ENCODE measurements around the gene SPAG4. TPM values are rescaled to one million over a fixed set of nuclear protein-coding genes. Genes with fewer than 3 reads are reported as not detected.

SPAG4 gene
- polyA plus RNA-seq, 1 experiment: 11.4 TPM

DNA sequence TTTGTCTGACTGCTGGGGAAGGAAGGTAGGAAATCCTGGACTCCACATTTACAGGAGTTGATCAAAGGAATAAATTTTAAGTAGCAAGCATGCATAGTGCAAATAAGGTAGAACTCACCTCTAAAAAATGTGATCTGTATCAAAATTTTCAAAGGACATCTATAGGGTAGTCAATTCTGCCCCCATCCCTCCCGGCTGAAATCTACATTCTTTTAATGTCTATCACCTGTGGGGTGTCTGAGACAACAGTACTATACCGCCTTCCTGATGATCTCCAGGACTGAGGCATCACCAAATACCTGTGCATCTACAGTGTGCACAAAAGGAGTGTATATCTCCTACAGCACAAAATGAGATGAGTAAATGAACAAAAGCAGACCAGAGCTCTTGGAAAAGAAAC is 29.2 kb downstream of the SPAG4 start:
- peaks cover 3% of the 10 kb centered on the region; the same call in 1 of the 2 replicates for H3K36me3 ChIP-seq (ENCODE audit: control insufficient read depth, insufficient read depth, low read length)
- ChIA-PET CTCF (interaction anchor here (1.1 kb wide), 1 partner anchor 26 kb away, joined by 3 read pairs; no protein-coding TSS in a partner anchor), POLR2A (interaction anchor here (0.6 kb wide), 1 partner anchor 17 kb away, joined by 3 read pairs; no protein-coding TSS in a partner anchor)
- no peaks in the 10 kb centered on the region for H3K27me3 ChIP-seq (ENCODE audit: control insufficient read depth, insufficient read depth, low read length)
- H3K4me3 ChIP-seq (ENCODE audit: low read depth, low read length): no peak overlapping the region
- no peak for DNase-seq (ENCODE audit: low read depth)
- no peak for TF ChIP-seq CTCF (IDR thresholded peaks at IDR 0.05; ENCODE audit: insufficient read depth, low read depth, low read length)

DNA sequence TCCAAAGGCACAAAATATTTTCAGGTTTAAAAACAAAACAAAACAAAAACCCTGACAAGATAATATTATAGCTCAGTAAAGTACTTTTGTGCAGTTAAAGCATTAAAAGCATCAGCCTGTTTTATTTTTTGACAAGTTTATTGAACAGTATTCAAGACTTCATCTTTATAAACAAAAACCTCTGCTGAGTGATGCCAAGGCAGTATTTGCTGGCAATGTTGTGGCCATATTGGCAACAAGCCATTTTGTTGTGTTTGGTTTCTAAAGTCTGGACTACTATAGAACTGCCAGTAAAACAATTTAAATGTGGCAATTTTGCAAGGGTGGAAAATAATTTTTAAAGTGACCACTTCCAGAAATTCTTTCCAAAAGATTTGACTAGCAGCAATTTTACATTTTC is 33.2 kb downstream of the SPAG4 start:
- no peaks in the 10 kb centered on the region for H3K27me3 ChIP-seq (ENCODE audit: control insufficient read depth, insufficient read depth, low read length)
- ChIA-PET CTCF (interaction anchor here (1.1 kb wide), 1 partner anchor 8 kb away, joined by 3 read pairs; no protein-coding TSS in a partner anchor), POLR2A (no interaction called here)
- TF ChIP-seq CTCF (IDR thresholded peaks at IDR 0.05; ENCODE audit: insufficient read depth, low read depth, low read length): no peak
- peaks cover 3% of the 10 kb centered on the region for H3K36me3 ChIP-seq (ENCODE audit: control insufficient read depth, insufficient read depth, low read length)
- no peak overlapping the region for H3K4me3 ChIP-seq (ENCODE audit: low read depth, low read length)
- no peak for DNase-seq (ENCODE audit: low read depth)

DNA sequence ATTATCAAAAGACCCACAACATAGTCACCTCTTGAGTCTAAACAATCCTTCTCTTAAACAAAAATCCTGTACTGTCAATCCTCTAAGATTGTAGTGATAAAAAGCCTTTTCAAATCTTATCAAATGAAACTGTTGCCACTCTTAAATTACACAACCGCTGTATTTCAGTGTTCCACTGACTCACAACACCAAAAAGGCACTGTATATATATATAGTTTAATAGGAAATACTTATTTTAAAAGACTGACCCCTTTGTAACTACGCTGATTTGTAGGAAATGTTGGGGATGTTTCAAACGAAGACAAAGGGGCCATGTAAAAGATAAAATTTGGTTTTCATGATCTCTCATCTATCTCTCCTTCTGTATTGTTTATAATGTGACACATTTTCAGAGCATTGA is 35.0 kb downstream of the SPAG4 start:
- DNase-seq (ENCODE audit: low read depth): no peak
- Histone ChIP-seq H3K36me3 (ENCODE audit: control insufficient read depth, insufficient read depth, low read length) (peaks cover 7% of the 10 kb centered on the region), H3K27me3 (ENCODE audit: control insufficient read depth, insufficient read depth, low read length) (no peaks in the 10 kb centered on the region), H3K4me3 (ENCODE audit: low read depth, low read length) (no peak overlapping the region)
- TF ChIP-seq CTCF (IDR thresholded peaks at IDR 0.05; ENCODE audit: insufficient read depth, low read depth, low read length): no peak
- ChIA-PET POLR2A (no interaction called here), CTCF (no interaction called here)

DNA sequence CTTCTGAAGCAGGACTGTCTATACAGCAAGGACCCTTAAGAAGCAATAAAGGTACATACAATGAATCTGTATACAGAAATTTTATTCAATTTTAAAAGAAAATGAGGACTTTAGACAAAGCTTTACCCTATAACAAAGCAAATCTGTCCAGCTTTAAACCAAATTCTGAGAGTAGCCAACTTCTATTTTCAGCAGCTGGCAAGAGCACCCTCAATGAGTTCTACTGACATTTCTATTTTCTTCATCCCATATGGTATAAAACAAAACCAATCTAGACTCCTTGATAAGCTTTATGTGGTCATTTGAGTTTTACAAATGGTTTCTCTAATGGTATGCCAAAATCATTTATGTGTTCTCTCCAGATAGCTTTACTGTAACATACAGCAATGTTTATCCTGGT is 36.3 kb downstream of the SPAG4 start:
- CTCF ChIA-PET: interaction anchor here (1.0 kb wide), 1 partner anchor 29 kb away, joined by 3 read pairs; no protein-coding TSS in a partner anchor
- POLR2A ChIA-PET: no interaction called here
- TF ChIP-seq CTCF (IDR thresholded peaks at IDR 0.05; ENCODE audit: insufficient read depth, low read depth, low read length): no peak
- peaks cover 7% of the 10 kb centered on the region for H3K36me3 ChIP-seq (ENCODE audit: control insufficient read depth, insufficient read depth, low read length)
- no peaks in the 10 kb centered on the region for H3K27me3 ChIP-seq (ENCODE audit: control insufficient read depth, insufficient read depth, low read length)
- no peak overlapping the region for H3K4me3 ChIP-seq (ENCODE audit: low read depth, low read length)
- no peak for DNase-seq (ENCODE audit: low read depth)

GRCh38 chr20:35652641-35653429 is 37.2 kb downstream of the SPAG4 start:
- ChIA-PET CTCF (interaction anchor here (1.0 kb wide), 1 partner anchor 30 kb away, joined by 3 read pairs; no protein-coding TSS in a partner anchor), POLR2A (no interaction called here)
- Histone ChIP-seq H3K27me3 (ENCODE audit: control insufficient read depth, insufficient read depth, low read length) (no peaks in the 10 kb centered on the region), H3K36me3 (ENCODE audit: control insufficient read depth, insufficient read depth, low read length) (peaks cover 5% of the 10 kb centered on the region), H3K4me3 (ENCODE audit: low read depth, low read length) (no peak overlapping the region)
- no peak for DNase-seq (ENCODE audit: low read depth)
- TF ChIP-seq CTCF (IDR thresholded peaks at IDR 0.05; ENCODE audit: insufficient read depth, low read depth, low read length): no peak
